CD4-positive, alpha-beta T cell treated with Interleukin-4 for 1 hour (primary cell): Measurements from ENCODE around the gene SHROOM2.
"Not testable (repeated sequence)": the region's sequence is repeated elsewhere in the genome, so short reads cannot be mapped to it uniquely, and the experiment has no call there.

ENCODE experiments used
- DNase-seq, 2 donors: peaks; one replicate each; pipeline ENCODE4 v3.0.0-alpha.2; 2020 to 2022

The SHROOM2 gene, protein sequence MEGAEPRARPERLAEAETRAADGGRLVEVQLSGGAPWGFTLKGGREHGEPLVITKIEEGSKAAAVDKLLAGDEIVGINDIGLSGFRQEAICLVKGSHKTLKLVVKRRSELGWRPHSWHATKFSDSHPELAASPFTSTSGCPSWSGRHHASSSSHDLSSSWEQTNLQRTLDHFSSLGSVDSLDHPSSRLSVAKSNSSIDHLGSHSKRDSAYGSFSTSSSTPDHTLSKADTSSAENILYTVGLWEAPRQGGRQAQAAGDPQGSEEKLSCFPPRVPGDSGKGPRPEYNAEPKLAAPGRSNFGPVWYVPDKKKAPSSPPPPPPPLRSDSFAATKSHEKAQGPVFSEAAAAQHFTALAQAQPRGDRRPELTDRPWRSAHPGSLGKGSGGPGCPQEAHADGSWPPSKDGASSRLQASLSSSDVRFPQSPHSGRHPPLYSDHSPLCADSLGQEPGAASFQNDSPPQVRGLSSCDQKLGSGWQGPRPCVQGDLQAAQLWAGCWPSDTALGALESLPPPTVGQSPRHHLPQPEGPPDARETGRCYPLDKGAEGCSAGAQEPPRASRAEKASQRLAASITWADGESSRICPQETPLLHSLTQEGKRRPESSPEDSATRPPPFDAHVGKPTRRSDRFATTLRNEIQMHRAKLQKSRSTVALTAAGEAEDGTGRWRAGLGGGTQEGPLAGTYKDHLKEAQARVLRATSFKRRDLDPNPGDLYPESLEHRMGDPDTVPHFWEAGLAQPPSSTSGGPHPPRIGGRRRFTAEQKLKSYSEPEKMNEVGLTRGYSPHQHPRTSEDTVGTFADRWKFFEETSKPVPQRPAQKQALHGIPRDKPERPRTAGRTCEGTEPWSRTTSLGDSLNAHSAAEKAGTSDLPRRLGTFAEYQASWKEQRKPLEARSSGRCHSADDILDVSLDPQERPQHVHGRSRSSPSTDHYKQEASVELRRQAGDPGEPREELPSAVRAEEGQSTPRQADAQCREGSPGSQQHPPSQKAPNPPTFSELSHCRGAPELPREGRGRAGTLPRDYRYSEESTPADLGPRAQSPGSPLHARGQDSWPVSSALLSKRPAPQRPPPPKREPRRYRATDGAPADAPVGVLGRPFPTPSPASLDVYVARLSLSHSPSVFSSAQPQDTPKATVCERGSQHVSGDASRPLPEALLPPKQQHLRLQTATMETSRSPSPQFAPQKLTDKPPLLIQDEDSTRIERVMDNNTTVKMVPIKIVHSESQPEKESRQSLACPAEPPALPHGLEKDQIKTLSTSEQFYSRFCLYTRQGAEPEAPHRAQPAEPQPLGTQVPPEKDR (N-terminal part only)

DNA sequence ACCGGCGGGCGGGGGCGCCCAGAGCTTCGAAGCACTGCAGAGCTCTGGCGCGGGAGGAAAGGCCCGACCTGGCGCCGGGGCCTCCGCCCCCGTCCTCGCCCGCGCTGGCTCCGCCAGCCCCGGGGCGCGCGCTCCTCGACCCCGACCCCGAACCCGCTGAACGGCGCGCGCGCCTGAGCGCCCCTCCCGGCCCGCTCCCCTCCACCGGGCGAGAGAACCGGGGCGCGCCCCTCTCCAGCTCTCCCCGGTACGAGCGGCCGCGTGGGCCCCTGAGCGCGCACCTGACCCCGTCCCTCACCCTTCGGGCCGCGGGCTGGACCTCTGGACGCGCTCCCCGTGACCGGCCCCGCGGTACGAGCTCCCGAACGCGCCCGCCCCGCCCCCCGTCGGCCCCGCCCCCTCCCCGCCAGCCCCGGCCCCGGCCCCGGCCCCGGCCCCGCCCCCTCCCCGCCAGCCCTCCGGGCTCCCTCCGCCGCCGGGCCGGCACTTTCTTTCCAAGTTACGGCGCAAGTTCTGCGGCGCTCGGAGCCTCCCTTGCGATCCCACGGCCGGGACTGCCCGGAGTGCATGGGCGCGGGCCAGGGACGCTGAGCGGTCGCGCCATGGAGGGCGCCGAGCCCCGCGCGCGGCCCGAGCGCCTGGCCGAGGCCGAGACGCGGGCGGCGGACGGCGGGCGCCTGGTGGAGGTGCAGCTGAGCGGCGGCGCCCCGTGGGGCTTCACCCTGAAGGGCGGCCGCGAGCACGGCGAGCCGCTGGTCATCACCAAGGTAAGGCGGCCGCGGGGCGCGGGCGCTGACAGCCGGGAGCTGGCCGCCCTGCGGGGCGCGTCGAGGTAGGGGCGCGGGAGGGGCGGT is at the start of gene SHROOM2:
SHROOM2 (plus strand) TSS at position 486 of the 854 bp plus-strand sequence; CDS start at position 603, 117 bp downstream.
- DNase-seq: no peak

DNA sequence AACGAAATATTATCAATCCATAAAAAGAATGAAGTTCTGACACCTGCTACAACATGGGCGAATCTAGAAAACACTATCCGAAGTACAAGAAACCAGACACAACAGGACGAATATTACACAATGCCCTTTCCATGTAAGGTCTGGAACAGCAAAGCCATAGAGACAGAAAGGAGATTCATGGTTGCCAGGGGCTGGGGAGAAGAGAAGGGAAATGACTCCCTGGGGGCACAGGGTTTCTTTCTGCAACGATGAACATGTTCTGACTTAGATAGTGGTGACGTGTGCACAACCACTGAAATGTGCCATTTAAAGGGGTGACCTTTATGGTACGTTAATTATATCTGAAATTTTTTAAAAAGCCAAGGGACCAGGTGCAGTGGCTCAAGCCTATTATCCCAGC is 48.9 kb upstream of the SHROOM2 start:
- no peak for DNase-seq

DNA sequence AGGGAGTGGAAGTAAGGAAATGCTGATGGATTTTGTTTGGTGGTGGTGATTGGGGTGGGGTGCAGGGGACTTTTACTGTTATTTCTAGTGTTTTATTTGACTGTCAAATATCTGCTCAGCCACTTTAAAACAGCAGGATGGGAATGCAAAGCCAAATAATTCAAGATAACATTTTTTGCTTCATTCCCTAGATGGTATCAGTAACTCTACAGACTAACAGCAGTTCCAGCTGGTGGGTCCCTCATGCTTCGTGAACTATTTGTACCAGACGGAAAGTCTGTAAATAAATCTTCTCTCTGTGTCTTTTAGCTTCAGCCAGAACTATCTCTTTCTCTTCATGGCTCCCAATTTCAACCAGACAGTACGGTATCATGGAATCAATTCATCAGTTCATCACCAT is 48.1 kb upstream of the SHROOM2 start:
- no peak for DNase-seq

DNA sequence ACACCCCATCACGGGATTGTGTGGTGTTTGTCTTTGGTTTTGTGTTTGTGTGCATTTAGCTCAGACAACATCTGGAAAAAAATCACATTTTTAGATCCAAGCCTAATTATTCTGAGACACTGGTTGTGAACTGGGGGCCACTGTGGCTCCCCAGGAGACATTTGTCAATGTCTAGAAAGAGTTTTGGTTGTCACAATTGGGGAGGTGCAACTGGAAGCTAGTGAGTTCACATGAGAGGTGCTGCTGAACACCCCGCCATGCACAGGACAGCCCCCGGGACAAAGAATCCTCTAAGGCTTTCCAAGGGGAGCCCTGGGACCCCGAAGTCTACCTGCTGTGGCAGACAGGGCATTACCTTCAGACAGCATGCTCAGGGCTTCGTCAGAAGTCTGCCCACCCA is 47.1 kb upstream of the SHROOM2 start:
- DNase-seq: no peak

DNA sequence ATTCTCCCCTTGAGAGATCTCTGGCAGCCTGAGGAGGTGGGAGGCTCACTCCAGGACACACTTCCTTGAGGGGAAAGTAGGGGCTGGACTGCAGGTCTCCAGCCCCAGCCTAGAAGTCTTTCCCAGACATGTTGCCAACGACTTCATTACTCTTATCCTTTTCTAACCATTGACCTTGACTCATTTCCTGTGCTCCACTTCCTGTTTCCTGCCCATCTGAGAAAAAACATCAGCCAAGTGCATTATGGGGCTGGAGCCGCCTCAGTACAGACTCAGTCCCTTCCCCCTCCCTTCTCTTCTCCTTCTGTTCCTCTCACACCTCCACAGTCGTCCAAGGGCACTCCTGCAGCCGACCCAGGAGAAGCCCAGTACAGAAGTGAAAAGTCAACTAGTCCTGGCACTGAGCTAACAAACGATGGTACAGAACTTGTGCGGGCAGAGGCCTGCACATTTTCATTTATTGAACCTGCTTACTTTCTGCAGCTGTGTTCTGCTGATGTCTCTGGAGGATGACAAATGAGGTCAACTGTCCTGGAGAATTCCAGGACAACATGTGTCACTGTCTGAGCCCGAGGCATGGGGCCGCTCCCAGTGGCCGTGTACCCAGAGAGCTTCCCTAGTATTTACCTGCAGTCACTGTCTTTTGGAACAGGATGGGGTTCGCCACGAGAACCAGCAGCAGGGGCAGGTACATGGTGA is 40.7 kb upstream of the SHROOM2 start:
- no peak for DNase-seq

DNA sequence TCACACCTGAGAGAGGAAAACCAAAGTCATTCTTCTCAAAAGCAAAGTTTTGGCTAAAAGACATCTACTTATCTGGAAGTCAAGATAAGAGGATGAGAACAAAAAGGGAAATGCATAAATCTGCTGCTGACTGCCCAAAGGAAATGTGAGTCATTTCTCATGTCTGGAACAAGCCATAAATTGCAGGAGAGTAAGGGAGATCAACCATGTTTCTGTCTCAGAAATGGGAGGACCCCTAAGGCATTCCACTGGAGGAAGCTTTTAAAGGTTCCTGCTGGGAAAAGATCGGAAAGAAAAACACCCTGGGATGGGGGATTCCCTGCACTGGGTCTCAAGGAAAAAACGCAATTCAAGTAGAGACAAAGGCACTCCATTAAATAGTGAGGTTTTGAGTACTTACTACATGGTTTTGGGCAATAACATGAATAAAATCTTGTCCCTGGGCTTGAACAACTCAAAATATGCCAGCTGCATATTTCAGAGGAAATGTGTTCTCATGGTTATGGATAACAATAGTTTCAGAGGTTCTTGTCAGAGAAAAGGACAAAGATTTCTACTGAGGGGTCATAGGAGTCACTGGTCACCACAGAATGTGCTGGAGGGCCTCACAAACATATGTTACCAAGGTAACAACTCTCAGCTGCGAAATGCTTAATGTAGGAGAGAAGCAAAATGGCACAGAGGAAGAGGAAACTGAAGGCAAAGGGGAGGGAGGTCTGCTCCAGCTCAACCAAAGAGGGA is 39.9 kb upstream of the SHROOM2 start:
- no peak for DNase-seq

DNA sequence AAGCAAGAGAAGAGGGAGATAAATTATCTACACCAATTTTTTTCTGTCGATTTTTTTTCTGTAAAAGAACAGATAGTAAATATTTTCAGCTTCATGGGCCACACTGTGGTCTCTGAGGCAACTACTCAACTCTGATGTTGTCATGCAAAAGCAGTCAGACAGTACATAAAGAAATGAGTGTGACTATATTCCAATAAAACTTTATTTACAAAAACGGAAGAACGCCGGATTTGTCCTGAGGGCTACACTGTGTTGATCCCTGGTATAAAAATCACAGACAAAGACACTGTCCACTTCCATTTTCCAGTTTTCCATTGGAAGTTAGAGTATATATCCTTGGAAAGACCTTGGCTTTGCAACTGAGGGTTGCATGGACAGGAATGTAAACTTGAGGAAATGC is 38.6 kb upstream of the SHROOM2 start:
- no peak for DNase-seq

DNA sequence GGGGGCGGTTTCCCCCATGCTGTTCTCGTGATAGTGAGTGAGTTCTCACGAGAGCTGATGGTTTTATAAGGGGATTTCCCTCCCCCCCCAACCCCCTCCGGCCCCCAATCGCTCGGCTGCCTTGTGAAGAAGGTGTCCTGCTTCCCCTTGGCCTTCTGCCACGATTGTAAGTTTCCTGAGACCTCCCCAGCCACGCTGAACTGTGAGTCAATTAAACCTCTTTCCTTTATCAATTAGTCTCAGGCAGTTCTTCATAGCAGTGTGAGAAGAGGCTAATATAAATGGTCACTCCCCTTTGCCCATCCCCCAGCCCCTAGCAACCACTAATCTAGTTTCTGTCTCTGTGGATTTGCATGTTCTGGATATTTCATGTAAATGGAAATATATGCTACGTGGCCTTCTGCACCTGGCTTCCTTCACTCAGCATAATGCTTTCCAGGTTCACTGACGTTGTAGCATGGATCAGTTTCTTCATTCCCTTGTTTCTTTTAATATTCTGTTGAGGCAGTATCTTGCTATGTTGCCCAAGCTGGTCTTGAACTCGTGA is 37.0 kb upstream of the SHROOM2 start:
- no peak for DNase-seq

DNA sequence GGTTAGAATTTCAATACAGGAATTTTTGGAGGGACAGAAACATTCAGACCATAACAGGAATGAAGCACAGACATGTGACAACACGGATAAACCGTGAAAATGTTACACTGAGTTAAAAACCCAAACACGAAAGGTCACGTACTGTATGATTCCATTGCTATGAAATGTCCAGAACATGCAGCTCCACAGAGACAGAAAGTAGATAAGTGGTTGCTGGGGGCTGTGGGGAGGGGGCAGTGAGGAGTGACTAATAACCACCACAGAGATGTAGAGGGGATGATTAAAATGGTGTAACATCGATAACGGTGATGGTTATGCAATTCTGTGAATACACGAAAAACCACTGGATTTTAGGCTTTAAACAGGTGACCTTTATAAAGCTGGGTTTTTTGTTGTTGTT is 28.9 kb upstream of the SHROOM2 start:
- no peak for DNase-seq

DNA sequence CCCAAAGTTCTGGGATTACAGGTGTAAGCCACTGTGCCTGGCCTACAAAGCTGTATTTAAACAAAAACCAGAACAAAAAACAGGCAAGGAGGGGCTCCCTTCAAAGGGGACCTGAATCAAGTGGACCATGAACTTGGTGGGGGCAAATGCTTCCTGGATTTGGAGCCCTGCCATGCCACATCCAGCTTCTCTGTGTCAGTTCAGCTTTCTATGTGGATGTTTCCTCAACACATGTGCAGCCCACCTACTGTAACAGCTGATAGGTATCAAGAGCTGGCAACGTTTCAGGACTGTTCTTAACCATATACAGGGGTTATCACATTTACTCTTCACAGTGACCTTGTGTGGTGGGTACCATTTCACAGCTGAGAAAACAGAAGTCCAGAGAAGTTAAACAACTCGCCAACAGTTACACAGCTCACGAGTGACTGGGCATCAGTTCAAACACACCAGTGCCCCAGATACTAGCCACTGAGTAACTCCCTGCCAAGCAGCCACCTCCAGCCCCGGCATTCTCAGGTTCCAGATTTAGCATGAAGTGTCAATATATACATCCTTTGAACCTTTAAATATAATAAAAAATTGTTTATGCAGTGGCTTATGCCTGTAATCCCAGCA is 28.1 kb upstream of the SHROOM2 start:
- no peak for DNase-seq

DNA sequence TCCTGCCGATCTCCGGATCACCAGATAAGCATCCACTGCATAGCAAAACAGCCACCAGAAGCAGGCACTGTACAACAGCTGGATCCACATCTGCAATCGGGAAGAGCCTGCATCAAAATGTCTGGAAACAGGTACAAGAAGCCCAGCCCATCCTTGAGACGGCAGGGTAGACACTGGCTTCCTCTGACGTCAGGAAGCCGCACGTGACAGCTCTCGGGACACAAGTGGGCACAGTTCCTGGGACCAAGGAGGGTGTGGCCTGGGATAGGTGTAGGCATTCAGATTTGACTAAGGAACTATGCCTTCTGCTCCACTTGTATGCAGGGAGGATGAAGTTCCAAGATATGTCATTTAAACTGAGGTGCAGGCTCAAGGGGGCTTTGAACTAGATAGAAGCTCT is 26.9 kb upstream of the SHROOM2 start:
- no peak for DNase-seq

DNA sequence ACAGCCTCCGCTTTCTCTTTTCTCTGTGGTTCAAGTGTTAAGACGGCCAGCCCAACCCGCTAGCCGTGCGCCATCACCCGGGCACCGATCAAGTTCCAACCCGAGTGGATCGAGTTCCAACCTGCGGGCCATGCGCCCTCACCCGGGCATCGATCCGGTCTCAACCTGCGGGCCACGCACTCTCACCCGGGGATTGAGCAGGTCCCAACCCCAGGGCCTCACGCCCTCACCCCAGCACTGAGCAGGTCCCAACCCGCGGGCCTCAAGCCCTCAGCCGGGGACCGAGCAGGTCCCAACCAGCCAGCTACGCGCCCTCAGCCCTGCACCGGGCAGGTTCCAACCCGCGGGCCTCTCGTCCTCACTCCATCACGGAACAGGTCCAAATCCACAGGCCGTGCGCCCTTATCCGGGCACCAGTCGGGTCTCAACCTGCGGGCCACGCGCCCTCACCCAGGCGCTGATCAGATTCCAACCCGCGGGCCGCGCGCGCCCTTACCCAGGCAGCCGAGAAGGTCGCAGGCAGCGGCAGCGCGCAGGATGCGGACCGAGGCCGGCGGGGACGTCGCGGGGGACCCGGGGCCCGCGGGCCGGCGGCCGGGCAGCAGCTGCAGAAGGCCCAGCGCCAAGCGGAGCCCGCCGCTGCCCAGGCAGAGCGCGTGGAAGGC is 21.0 kb upstream of the SHROOM2 start:
- no peak for DNase-seq

DNA sequence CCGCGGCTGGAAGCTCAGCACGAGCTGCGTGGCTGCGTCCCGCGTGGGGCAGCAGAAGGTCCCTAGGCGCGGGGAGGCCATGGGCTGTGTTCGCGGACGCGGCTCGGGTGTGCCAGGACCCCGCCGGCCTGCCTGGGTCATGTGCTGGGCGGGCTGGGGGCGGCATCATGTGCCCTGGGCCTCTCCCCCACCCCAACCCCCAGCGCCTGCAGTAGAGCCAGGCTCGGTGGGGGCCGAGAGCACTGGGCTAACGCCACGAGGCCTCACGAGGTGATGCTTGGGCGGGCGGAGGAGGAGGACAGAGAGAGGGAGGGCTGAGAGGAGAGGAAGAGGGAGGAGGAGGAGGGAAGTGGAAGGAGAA is 20.5 kb upstream of the SHROOM2 start, which contains the start of gene GPR143:
GPR143 (minus strand) TSS at position 111 of the 361 bp plus-strand sequence; CDS start at position 81, 30 bp downstream.
- DNase-seq: no peak

DNA sequence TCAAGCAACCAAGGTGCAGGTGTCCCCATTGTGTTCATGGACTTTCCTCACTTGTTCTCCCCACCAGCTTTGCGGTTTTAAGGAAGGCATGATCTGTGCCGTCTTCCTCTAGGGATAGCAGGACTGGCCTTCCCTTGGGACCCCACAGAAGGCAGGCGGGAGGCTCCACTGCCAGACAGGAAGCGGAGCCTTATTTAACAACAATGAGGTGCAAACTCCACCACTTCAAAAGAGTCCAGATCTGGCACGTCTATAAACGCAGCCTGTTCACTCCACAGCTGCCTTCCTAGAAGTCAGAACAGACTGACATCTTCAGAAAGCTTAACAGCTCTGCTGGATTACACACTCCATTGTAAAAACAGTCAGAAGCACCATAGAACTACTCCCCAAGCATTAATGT is 18.9 kb upstream of the SHROOM2 start:
- no peak for DNase-seq

DNA sequence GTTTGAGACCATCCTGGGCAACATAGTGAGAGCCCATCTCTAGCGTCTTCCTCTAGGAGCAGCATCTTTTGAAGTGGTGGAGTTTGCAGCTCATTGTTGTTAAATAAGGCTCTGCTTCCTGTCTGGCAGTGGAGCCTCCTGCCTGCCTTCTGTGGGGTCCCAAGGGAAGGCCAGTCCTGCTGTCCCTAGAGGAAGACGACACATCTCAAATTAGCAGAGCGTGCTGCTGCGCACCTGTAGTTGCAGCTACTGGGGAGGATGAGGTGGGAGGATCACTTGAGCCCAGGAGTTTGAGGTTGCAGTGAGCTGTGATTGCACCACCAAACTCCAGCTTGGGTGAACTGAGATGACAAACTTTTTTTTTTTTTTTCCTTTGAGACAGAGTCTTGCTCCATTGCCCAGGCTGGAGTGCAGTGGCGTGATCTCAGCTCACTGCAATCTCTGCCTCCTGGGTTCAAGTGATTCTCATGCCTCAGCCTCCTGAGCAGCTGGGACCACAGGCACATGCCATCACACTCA is 17.8 kb upstream of the SHROOM2 start:
- not testable (repeated sequence) for DNase-seq

DNA sequence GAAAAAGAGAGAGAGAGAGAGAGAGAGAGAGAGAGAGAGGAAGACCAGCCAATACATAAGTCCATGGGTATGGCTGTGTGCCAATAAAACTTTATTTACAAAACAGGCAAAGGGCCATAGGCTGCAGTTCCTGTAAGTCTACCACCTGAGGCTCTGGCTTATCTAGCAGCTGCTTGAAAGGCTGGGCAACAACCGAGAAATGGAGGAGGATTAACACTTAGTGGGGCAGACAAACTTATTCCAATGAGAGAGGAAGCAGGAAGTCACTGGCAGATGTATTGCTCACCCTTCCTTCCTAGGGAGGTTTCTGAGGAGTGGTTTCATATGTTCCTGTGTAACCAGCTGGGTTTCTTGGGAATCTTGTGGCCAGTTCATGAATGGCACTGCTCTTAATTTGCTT is 15.9 kb upstream of the SHROOM2 start:
- DNase-seq: no peak

DNA sequence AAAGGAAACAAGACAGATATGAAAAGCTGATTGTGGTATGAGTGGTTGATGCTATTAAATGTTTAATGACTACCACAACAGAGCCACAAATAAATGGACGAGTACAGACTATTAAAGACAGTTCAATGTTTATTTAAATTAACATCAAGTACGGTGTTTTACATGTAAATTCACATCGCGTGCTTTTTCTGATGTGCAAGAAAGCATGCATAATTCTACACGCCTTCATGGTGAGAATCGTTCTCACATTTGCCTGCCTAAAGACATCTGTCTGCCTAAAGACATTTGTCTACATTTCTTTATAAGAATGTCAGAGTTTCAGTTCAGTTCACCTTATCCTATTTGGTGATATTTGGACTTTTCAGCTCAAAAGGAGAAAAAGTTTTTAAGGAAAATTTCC is 13.3 kb upstream of the SHROOM2 start:
- no peak for DNase-seq

DNA sequence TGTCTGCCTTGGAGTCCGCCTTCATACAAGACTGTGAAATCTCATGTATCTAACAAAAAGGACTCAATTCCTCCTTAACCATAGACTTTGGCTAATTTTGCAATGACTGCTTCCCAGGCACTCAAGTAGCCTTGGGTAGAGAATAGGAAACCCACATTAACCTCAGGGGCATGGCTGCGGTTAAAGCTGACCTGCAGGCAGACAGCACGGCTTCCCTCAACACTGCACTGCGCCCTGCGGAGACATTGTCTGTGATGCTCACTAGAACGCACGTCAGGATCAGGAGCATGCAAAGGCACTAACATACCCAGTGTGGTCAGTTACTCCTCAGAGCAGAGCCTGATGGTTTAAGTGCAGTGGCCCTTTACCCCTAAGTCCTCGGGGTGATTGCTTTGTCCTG is 10.3 kb upstream of the SHROOM2 start:
- no peak for DNase-seq

DNA sequence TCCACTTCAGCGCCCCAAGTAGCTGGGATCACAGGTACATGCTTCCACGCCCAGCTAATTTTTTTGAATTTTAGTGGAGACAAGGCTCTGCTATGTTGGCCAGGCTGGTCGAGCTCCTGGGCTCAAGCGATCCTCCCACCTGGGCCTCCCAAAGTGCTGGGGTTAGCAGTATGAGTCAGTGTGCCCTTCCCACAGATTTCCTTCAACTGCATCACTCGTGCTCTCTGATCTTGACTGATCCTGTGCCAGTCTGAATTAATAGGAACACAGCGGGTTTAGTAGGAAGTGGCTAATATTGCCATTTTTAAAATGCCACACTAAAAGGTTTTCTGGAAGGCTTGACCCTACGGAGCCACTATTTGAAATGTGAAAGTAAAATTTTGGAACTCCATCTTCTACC is 4.3 kb upstream of the SHROOM2 start:
- DNase-seq: no peak
